GM20000 (cell line): Measurements from ENCODE around the gene NBAS.

Experiments used
- DNase-seq: peaks from one replicate; pipeline ENCODE4 v3.0.0; 2012; ENCODE audit warnings: low spot score
- CTCF ChIP-seq: IDR thresholded peaks from 2 replicates; pipeline ENCODE4 v1.5.1; 2012; ENCODE audit warnings: mild to moderate bottlenecking, control low read depth; ENCODE audit errors: extremely low read depth, missing control alignments

Gene NBAS

GRCh38 chr2:15365411-15365810, 195.7 kb downstream of the NBAS start:
- TF ChIP-seq CTCF = no peak
- no peak for DNase-seq

- no peak for TF ChIP-seq CTCF
- no peak for DNase-seq
Observed at GRCh38 chr2:15364561-15364960, 196.6 kb downstream of the NBAS start.

DNA sequence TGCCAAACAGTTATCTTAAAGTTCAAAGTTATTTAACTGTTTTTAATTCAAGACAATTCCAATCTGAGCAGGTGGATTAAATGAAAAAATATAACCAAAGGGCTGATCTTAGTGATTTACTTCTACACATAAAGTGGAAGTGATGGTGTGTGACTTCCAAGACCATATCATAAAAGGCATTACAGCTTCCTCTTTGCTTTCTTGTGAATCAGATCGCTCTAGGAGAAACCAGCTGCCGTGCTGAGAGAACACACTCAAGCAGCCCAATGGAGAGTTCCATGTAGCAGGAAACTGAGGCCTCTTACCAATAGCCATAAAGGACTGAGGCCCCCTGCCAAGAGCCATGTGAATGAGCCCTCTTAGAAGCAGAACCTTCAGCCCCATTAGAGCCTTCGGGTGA, 197.4 kb downstream of the NBAS start:
- TF ChIP-seq CTCF = no peak
- no peak for DNase-seq

DNA sequence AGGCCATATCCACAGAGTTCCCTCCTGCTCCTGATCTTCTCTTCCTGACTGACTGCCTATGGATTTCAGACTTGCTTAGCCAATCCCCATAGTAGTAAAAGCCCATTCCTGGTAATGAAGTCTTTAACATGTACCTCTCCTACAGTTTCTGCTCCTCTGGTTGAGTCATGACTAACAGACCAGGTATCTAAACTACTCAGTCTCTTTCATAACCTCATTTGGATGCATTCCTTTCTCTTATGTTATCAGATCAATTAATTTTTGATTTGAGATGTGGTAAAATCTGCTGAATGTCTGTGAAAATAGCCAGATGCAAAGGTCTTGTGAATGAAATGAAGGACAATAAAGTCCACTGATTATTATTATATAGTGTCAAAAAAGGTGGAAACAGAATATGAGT, 198.0 kb downstream of the NBAS start:
- TF ChIP-seq CTCF = no peak
- DNase-seq = no peak

GRCh38 chr2:15359716-15360531, 201.2 kb downstream of the NBAS start:
- DNase-seq = no peak
- no peak for TF ChIP-seq CTCF

DNA sequence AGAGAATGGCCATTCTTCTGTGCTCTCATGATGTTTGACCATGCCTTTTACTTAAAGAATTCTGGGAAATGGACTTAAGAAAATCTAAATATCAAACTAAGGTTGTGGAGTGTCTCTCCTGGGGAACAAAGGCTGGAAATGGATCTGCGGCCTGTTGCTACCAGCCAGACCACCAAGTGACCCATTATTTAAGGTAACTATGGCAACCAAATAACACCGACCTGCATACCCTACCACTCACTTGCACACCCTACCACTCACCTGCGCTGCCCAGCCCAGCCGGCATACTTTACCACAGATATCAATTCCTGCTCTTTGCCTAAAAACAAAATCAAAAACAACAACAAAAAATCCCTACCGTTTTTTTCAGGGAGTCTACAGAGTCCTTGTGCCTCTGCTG, 203.2 kb downstream of the NBAS start:
- no peak for TF ChIP-seq CTCF
- DNase-seq = no peak

DNA sequence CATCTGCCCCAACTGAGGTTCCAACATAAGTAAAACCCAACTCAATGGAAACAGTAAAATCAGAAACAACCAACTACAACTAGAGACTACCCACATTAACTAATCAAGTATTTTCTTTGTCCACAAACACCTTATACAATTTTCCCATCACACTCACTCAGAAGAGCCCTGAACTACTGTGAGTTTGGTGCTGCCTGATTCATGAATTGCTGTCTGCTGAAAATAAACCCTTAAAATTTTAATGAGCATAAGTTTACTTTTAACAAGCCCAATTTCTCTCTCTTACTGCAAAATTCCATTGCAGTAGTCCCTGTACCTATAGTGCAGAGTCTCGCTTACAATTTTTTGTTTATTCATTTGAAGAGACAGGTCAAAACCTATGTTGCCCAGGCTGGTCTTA, 203.9 kb downstream of the NBAS start:
- TF ChIP-seq CTCF = no peak
- DNase-seq = no peak
